OCI-LY1 (cell line): ENCODE results near the gene RANBP3L.

Experiments
- H2AFZ ChIP-seq: fragments of 200-600 bp; sonication (generic), shearing (Covaris generic); 2 replicates; pipeline ENCODE4 v1.6.0; 2014; ENCODE audit warnings: antibody characterized with exemption, mild to moderate bottlenecking, low read length
- H3F3A ChIP-seq: fragments of 200-600 bp; sonication (generic), shearing (Covaris generic); 2 replicates; pipeline ENCODE4 v1.6.0; 2014; ENCODE audit warnings: mild to moderate bottlenecking, antibody characterized with exemption, low read length, moderate library complexity; ENCODE audit not compliant: insufficient read depth
- H3K27ac ChIP-seq: fragments of 200-600 bp; sonication (generic); 2 replicates; pipeline ENCODE4 v1.5.1; 2014; ENCODE audit warnings: low read length, mixed run types, mild to moderate bottlenecking, low read depth; ENCODE audit not compliant: poor library complexity, severe bottlenecking
- H3K27me3 ChIP-seq: fragments of 200-600 bp; sonication (generic); 2 replicates; pipeline ENCODE4 v1.6.0; 2014; ENCODE audit warnings: antibody characterized with exemption, mild to moderate bottlenecking, low read length, moderate library complexity; ENCODE audit not compliant: insufficient read depth
- H3K36me3 ChIP-seq: fragments of 200-600 bp; sonication (generic); 2 replicates; pipeline ENCODE4 v1.6.1; 2014; ENCODE audit warnings: mild to moderate bottlenecking, antibody characterized with exemption, low read length, moderate library complexity, mixed read lengths; ENCODE audit not compliant: insufficient read depth
- H3K4me1 ChIP-seq: fragments of 200-600 bp; sonication (generic); 2 replicates; pipeline ENCODE4 v1.5.1; 2014; ENCODE audit warnings: mild to moderate bottlenecking, low read length, moderate library complexity; ENCODE audit not compliant: insufficient read depth, severe bottlenecking
- H3K4me2 ChIP-seq: fragments of 200-600 bp; sonication (generic), shearing (Covaris generic); 2 replicates; pipeline ENCODE4 v1.6.1; 2014; ENCODE audit warnings: low read length
- H3K4me3 ChIP-seq: fragments of 200-600 bp; sonication (generic); 2 replicates; pipeline ENCODE4 v1.5.1; 2014; ENCODE audit warnings: low read length, low read depth, mild to moderate bottlenecking, mixed read lengths; ENCODE audit not compliant: poor library complexity, severe bottlenecking
- H3K79me2 ChIP-seq: fragments of 200-600 bp; shearing (Covaris generic); 2 replicates; pipeline ENCODE4 v1.6.1; 2016; ENCODE audit warnings: mixed run types, low read length, mixed read lengths; ENCODE audit not compliant: insufficient read depth
- H3K9ac ChIP-seq: fragments of 200-600 bp; sonication (generic), shearing (Covaris generic); 2 replicates; pipeline ENCODE4 v1.6.1; 2014; ENCODE audit warnings: mild to moderate bottlenecking, low read length, mixed read lengths
- H3K9me2 ChIP-seq: fragments of 200-600 bp; sonication (generic), shearing (Covaris generic); 2 replicates; pipeline ENCODE4 v1.6.1; 2014; ENCODE audit warnings: low read depth, mild to moderate bottlenecking, low read length, mixed read lengths
- H3K9me3 ChIP-seq: fragments of 200-600 bp; shearing (Covaris generic); 2 replicates; pipeline ENCODE4 v1.6.1; 2014; ENCODE audit warnings: low read length, mixed read lengths
- H4K20me1 ChIP-seq: fragments of 200-600 bp; sonication (generic), shearing (Covaris generic); 2 replicates; pipeline ENCODE4 v1.6.0; 2016; ENCODE audit warnings: mild to moderate bottlenecking, low read length; ENCODE audit not compliant: insufficient read depth
- CTCF ChIP-seq: fragments of 200-600 bp; sonication (generic), shearing (Covaris generic); IDR thresholded peaks from 2 replicates; pipeline ENCODE4 v1.5.1; 2017; ENCODE audit warnings: mild to moderate bottlenecking, antibody characterized with exemption, low read length, moderate library complexity, mixed read lengths
- EZH2 ChIP-seq: fragments of 200-600 bp; sonication (generic), shearing (Covaris generic); IDR thresholded peaks from 2 replicates; pipeline ENCODE4 v1.8.0; 2017; ENCODE audit warnings: borderline replicate concordance, mixed run types, mild to moderate bottlenecking, antibody characterized with exemption, low read length, moderate library complexity, mixed read lengths

The RANBP3L gene

DNA sequence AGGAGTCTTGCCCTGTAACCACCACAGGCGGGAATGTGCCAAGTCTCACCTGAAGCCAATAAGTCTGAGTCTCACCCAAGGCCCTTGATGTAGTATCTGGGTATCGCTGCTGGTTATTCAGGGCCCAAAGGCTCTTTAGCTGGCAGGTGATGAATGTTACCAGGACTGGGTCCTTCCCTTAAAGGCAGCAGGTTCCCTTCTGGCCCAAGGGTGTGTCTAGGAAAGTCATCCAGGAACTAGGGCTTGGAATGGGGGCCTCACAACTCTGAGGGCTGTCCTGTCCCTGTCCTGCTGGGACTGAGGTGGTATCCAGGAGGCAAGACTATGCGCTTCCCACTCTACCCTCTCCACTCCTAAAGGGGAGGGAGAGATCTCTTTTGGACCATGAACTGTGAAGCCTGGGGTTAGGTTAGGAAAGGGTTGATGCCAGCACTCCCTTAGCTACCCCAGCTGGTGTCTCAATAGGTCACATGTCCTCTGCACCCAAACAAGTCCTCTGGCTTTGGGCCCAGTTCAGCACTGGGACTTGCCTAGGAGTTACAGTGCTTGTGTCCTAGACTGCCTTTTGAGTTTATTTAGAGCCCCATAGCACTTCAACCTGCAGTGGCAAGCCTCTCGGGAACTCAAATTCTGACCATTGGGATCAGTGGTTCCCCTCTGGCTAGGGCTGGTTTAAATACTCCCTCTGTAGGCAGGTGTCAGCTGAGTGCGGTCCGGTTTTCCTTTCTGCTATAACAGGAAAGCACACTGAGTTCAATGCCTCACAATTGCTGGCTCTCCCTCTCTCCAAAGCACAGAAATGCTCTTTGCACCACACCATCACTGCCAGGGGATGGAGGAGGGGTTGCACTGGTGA, 22.5 kb upstream of the RANBP3L start:
- Histone ChIP-seq H4K20me1 (no peaks in the 10 kb centered on the region), H3K79me2 (no peaks in the 10 kb centered on the region), H3K9ac (no peak overlapping the region), H3K4me1 (no peaks in the 10 kb centered on the region), H3K4me3 (no peak overlapping the region), H3K4me2 (no peak overlapping the region), H3K36me3 (no peaks in the 10 kb centered on the region), H3K27me3 (no peaks in the 10 kb centered on the region), H3K27ac (no peak overlapping the region), H3F3A (no peaks in the 10 kb centered on the region), H2AFZ (no peak overlapping the region), H3K9me3 (no peaks in the 10 kb centered on the region), H3K9me2 (no peaks in the 10 kb centered on the region)
- TF ChIP-seq EZH2 (no peak), CTCF (no peak)

DNA sequence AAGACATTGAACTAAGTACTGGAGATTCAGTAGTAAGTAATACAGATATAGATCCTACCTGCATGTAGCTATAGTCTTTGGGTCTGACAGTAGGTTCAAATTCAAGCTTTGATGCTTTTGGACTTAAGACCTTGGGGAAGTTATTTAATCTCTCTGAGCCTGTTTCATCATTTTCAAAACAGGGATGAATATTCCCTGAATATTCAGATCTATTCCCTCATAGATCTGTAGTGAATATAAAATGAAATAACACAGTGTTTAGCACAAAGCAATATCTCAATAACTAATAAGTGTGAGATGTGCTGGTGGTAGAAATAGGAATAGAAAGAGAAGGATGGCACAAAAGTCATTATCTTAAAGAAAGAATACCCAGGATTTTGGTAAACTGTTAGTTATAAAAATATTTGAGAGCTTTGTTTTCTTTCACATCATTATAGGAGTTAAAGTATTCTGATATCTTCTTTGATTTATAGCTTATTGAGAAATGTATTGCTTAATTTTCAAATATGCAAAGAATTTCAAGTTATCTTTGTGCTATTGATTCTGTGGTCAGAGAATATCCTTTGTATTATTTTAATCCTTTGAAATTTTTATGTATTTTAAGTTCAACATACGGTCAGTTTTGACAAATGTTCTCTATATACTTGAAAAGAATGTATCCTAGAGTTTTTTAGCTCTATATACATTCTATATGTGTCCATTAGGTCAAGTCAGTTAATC, 11.4 kb upstream of the RANBP3L start:
- TF ChIP-seq EZH2 (no peak), CTCF (no peak)

GRCh38 chr5:36311956-36312355, 10.3 kb upstream of the RANBP3L start:
- Histone ChIP-seq H3K9me3 (no peaks in the 10 kb centered on the region), H3K9ac (no peak overlapping the region), H3K4me2 (no peak overlapping the region), H3K36me3 (no peaks in the 10 kb centered on the region), H3K9me2 (no peaks in the 10 kb centered on the region), H4K20me1 (no peaks in the 10 kb centered on the region), H3K79me2 (no peaks in the 10 kb centered on the region), H3K27me3 (no peaks in the 10 kb centered on the region), H2AFZ (no peak overlapping the region), H3K27ac (no peak overlapping the region), H3K4me1 (no peaks in the 10 kb centered on the region), H3K4me3 (no peak overlapping the region), H3F3A (no peaks in the 10 kb centered on the region)
- TF ChIP-seq CTCF = no peak

More for the DNA sequence above, 11.4 kb upstream of the RANBP3L start:
- Histone ChIP-seq H3F3A (no peaks in the 10 kb centered on the region), H3K79me2 (no peaks in the 10 kb centered on the region), H3K9me2 (no peaks in the 10 kb centered on the region), H3K4me3 (no peak overlapping the region), H3K4me2 (no peak overlapping the region), H2AFZ (no peak overlapping the region), H4K20me1 (no peaks in the 10 kb centered on the region), H3K27me3 (no peaks in the 10 kb centered on the region), H3K4me1 (no peaks in the 10 kb centered on the region), H3K36me3 (no peaks in the 10 kb centered on the region), H3K27ac (no peak overlapping the region), H3K9ac (no peak overlapping the region), H3K9me3 (no peaks in the 10 kb centered on the region)
